ENCODE measurements around the gene ASCC3.
"Not testable (repeated sequence)": the region's sequence is repeated elsewhere in the genome, so short reads cannot be mapped to it uniquely, and the experiment has no call there.

ASCC3 gene

GRCh38 chr6:100880853-100881706, at the start of gene ASCC3:
Gene ASCC3 (minus strand): TSS chr6:100881329. CDS start chr6:100867997, 13,332 bp downstream.
- peak; percentile 77 for DNase-seq

- DNase-seq: no peak
These were observed 44.6 kb upstream of the ASCC3 start for GRCh38 chr6:100925749-100926148.

- no peak for DNase-seq
These were observed 43.6 kb upstream of the ASCC3 start for GRCh38 chr6:100924534-100925227.

- no peak for DNase-seq
These were observed 42.5 kb upstream of the ASCC3 start for GRCh38 chr6:100923481-100924165.

- DNase-seq: no peak
These were observed 39.0 kb upstream of the ASCC3 start for GRCh38 chr6:100920028-100920605.

- DNase-seq: no peak
These were observed 37.0 kb upstream of the ASCC3 start for GRCh38 chr6:100918152-100918551.

GRCh38 chr6:100915876-100916275, 34.7 kb upstream of the ASCC3 start:
- DNase-seq: no peak

GRCh38 chr6:100913400-100914276, 32.5 kb upstream of the ASCC3 start:
- DNase-seq: no peak

- no peak for DNase-seq
These were observed 25.2 kb upstream of the ASCC3 start for GRCh38 chr6:100906325-100906724.

- DNase-seq: no peak
These were observed 23.9 kb upstream of the ASCC3 start for GRCh38 chr6:100905067-100905466.

GRCh38 chr6:100904316-100904715, 23.2 kb upstream of the ASCC3 start:
- no peak for DNase-seq

GRCh38 chr6:100901582-100901981, 20.5 kb upstream of the ASCC3 start:
- no peak for DNase-seq

GRCh38 chr6:100899202-100899601, 18.1 kb upstream of the ASCC3 start:
- DNase-seq: no peak

GRCh38 chr6:100897671-100898070, 16.5 kb upstream of the ASCC3 start:
- no peak for DNase-seq

GRCh38 chr6:100893743-100894142, 12.6 kb upstream of the ASCC3 start:
- no peak for DNase-seq

GRCh38 chr6:100892693-100893092, 11.6 kb upstream of the ASCC3 start:
- no peak for DNase-seq

GRCh38 chr6:100892116-100892515, 11.0 kb upstream of the ASCC3 start:
- DNase-seq: no peak

GRCh38 chr6:100891079-100891478, 9.9 kb upstream of the ASCC3 start:
- DNase-seq: no peak

- not testable (repeated sequence) for DNase-seq
These were observed 9.5 kb upstream of the ASCC3 start for GRCh38 chr6:100890646-100891045.

- no peak for DNase-seq
These were observed 8.2 kb upstream of the ASCC3 start for GRCh38 chr6:100889351-100889750.

GRCh38 chr6:100886076-100886475, 4.9 kb upstream of the ASCC3 start:
- no peak for DNase-seq

- no peak for DNase-seq
These were observed 2.2 kb upstream of the ASCC3 start for GRCh38 chr6:100883347-100883746.
